ENCODE measurements around the gene STOML3. TPM values are rescaled to one million over a fixed set of nuclear protein-coding genes. Genes with fewer than 3 reads are reported as not detected.

The STOML3 gene
- total RNA-seq, 1 donor from 2014 or later: not detected

DNA sequence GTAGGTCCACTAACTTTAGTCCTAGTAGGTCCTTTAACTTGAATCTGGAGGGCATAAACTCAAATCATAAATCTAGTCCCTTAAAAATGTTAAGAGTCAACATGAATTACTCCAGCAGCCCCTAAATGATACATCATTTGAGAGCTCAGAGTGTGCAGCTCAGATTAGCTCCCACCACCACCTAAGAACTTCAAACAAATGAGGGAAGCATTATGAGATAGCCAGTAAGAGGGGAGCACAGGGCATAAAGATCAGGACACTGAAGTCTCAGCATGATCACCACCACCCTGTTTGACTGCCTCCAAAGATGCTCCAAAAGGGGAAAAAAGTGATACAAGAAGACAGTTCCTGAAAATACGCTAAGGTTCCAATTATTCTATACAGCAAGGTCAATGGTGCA lies 41.5 kb upstream of the STOML3 start:
- FAIRE-seq (no peak), DNase-seq (ENCODE audit: low read depth) (no peak)
- no peak overlapping the region for H3K27ac Mint-ChIP-seq (ENCODE audit: unreplicated experiment)

DNA sequence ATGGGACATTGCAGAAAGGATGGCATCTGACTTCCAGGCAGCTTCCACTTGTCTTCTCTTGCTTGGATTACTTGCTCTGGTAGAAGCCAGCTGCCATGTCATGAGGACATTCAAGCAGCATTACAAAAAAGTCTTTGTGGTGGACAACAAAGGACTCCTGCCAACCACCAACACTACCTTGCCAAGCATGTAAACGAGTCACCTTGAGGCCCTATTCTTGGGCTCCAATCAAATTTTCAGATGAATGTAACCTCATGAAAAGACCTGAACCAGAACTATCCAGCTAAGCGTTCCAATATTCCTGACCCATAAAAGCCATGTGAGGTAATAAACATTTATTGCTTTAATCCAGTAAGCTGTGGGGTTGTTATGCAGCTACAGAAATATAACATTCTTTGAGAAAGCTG lies 34.8 kb upstream of the STOML3 start:
- no peak overlapping the region for H3K4me3 Mint-ChIP-seq (ENCODE audit: unreplicated experiment)
- Histone ChIP-seq H4K20me1 (ENCODE audit: insufficient read depth, low read length) (no peaks in the 10 kb centered on the region), H3K79me2 (ENCODE audit: insufficient read depth, low read length) (no peaks in the 10 kb centered on the region), H2AFZ (ENCODE audit: low read depth, low read length) (no peak overlapping the region), H3K4me1 (ENCODE audit: insufficient read depth, low read length) (no peaks in the 10 kb centered on the region), H3K9me3 (ENCODE audit: insufficient read depth, low read depth, low read length) (no peaks in the 10 kb centered on the region), H3K9ac (ENCODE audit: low read length) (no peak overlapping the region), H3K36me3 (ENCODE audit: insufficient read depth, low read length) (peaks cover 58% of the 10 kb centered on the region), H3K4me2 (ENCODE audit: low read length) (no peak overlapping the region), H3K27me3 (ENCODE audit: insufficient read depth, low read length) (no peaks in the 10 kb centered on the region), H3K4me3 (ENCODE audit: insufficient read depth, low read depth, low read length) (no peak overlapping the region), H3K27ac (ENCODE audit: low read depth, low read length) (no peak overlapping the region)
- H3K27ac Mint-ChIP-seq (ENCODE audit: unreplicated experiment): no peak overlapping the region
- no peak for FAIRE-seq
- H3K36me3 Mint-ChIP-seq (ENCODE audit: low read depth, unreplicated experiment): peaks cover 21% of the 10 kb centered on the region
- H3K4me1 Mint-ChIP-seq (ENCODE audit: low read depth, unreplicated experiment): peaks cover 4% of the 10 kb centered on the region
- no peaks in the 10 kb centered on the region for H3K27me3 Mint-ChIP-seq (ENCODE audit: low read depth, unreplicated experiment)
- DNase-seq (ENCODE audit: low read depth): no peak
- no peak for TF ChIP-seq EZH2 (IDR thresholded peaks at IDR 0.05; ENCODE audit: insufficient read depth, low read length)
- TF ChIP-seq, protein P1, sequence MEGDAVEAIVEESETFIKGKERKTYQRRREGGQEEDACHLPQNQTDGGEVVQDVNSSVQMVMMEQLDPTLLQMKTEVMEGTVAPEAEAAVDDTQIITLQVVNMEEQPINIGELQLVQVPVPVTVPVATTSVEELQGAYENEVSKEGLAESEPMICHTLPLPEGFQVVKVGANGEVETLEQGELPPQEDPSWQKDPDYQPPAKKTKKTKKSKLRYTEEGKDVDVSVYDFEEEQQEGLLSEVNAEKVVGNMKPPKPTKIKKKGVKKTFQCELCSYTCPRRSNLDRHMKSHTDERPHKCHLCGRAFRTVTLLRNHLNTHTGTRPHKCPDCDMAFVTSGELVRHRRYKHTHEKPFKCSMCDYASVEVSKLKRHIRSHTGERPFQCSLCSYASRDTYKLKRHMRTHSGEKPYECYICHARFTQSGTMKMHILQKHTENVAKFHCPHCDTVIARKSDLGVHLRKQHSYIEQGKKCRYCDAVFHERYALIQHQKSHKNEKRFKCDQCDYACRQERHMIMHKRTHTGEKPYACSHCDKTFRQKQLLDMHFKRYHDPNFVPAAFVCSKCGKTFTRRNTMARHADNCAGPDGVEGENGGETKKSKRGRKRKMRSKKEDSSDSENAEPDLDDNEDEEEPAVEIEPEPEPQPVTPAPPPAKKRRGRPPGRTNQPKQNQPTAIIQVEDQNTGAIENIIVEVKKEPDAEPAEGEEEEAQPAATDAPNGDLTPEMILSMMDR (IDR thresholded peaks at IDR 0.05; ENCODE audit: insufficient read depth, low read depth, low read length): no peak
- no peaks in the 10 kb centered on the region for H3K9me3 Mint-ChIP-seq (ENCODE audit: unreplicated experiment)

More for the DNA sequence above, 41.5 kb upstream of the STOML3 start:
- Mint-ChIP-seq H3K4me3 (ENCODE audit: unreplicated experiment) (no peak overlapping the region), H3K36me3 (ENCODE audit: low read depth, unreplicated experiment) (no peaks in the 10 kb centered on the region), H3K9me3 (ENCODE audit: unreplicated experiment) (no peaks in the 10 kb centered on the region), H3K4me1 (ENCODE audit: low read depth, unreplicated experiment) (peaks cover 14% of the 10 kb centered on the region), H3K27me3 (ENCODE audit: low read depth, unreplicated experiment) (no peaks in the 10 kb centered on the region)
- Histone ChIP-seq H3K9me3 (ENCODE audit: insufficient read depth, low read depth, low read length) (no peaks in the 10 kb centered on the region), H4K20me1 (ENCODE audit: insufficient read depth, low read length) (peaks cover 30% of the 10 kb centered on the region), H3K4me1 (ENCODE audit: insufficient read depth, low read length) (no peaks in the 10 kb centered on the region), H3K4me2 (ENCODE audit: low read length) (no peak overlapping the region), H3K27me3 (ENCODE audit: insufficient read depth, low read length) (no peaks in the 10 kb centered on the region), H3K36me3 (ENCODE audit: insufficient read depth, low read length) (peaks cover 8% of the 10 kb centered on the region), H3K27ac (ENCODE audit: low read depth, low read length) (no peak overlapping the region), H3K9ac (ENCODE audit: low read length) (no peak overlapping the region), H2AFZ (ENCODE audit: low read depth, low read length) (no peak overlapping the region), H3K79me2 (ENCODE audit: insufficient read depth, low read length) (peaks cover 64% of the 10 kb centered on the region), H3K4me3 (ENCODE audit: insufficient read depth, low read depth, low read length) (no peak overlapping the region)
- TF ChIP-seq, protein P1 (IDR thresholded peaks at IDR 0.05; ENCODE audit: insufficient read depth, low read depth, low read length): no peak
- no peak for TF ChIP-seq EZH2 (IDR thresholded peaks at IDR 0.05; ENCODE audit: insufficient read depth, low read length)

- Mint-ChIP-seq H3K27me3 (ENCODE audit: low read depth, unreplicated experiment) (no peaks in the 10 kb centered on the region), H3K4me3 (ENCODE audit: unreplicated experiment) (no peak overlapping the region), H3K9me3 (ENCODE audit: unreplicated experiment) (no peaks in the 10 kb centered on the region), H3K36me3 (ENCODE audit: low read depth, unreplicated experiment) (peaks cover 21% of the 10 kb centered on the region), H3K27ac (ENCODE audit: unreplicated experiment) (no peak overlapping the region), H3K4me1 (ENCODE audit: low read depth, unreplicated experiment) (peaks cover 6% of the 10 kb centered on the region)
- Histone ChIP-seq H3K4me2 (ENCODE audit: low read length) (no peak overlapping the region), H3K4me1 (ENCODE audit: insufficient read depth, low read length) (no peaks in the 10 kb centered on the region), H3K27me3 (ENCODE audit: insufficient read depth, low read length) (no peaks in the 10 kb centered on the region), H4K20me1 (ENCODE audit: insufficient read depth, low read length) (no peaks in the 10 kb centered on the region), H3K9ac (ENCODE audit: low read length) (no peak overlapping the region), H3K79me2 (ENCODE audit: insufficient read depth, low read length) (no peaks in the 10 kb centered on the region), H3K27ac (ENCODE audit: low read depth, low read length) (no peak overlapping the region), H3K4me3 (ENCODE audit: insufficient read depth, low read depth, low read length) (no peak overlapping the region), H2AFZ (ENCODE audit: low read depth, low read length) (no peak overlapping the region), H3K36me3 (ENCODE audit: insufficient read depth, low read length) (peaks cover 58% of the 10 kb centered on the region), H3K9me3 (ENCODE audit: insufficient read depth, low read depth, low read length) (no peaks in the 10 kb centered on the region)
- FAIRE-seq (no peak), DNase-seq (ENCODE audit: low read depth) (no peak)
- no peak for TF ChIP-seq EZH2 (IDR thresholded peaks at IDR 0.05; ENCODE audit: insufficient read depth, low read length)
- TF ChIP-seq, protein P1 (IDR thresholded peaks at IDR 0.05; ENCODE audit: insufficient read depth, low read depth, low read length): no peak
These were observed 33.1 kb upstream of the STOML3 start for GRCh38 chr13:39023761-39024160.
